ENCODE results near the gene BAK1. TPM values are rescaled to one million over a fixed set of nuclear protein-coding genes. Genes with fewer than 3 reads are reported as not detected.
"Not testable (repeated sequence)": the region's sequence is repeated elsewhere in the genome, so short reads cannot be mapped to it uniquely, and the experiment has no call there.

The BAK1 gene
- total RNA-seq, 1 experiment from 2014 or later, result 40.0 TPM

DNA sequence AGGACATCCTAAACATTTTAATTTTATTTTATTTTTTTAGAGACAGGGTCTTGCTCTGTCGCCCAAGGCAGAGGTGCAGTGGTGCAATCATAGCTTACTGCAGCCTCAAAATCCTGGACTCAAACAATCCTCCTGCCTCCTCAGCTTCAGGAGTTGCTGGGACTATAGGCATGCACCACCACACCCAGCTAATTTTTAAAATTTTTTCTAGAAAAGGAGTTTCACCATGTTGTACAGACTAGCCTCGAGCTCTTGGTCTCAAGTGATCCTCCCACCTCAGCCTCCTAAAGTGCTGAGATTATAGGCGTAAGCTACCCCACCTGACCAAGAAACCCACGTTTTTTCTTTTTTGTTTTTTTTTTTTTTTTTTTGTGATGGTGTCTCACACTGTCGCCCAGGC lies 33.3 kb downstream of the BAK1 start:
- Histone ChIP-seq H2BK12ac (ENCODE audit: insufficient read length, low read depth, low read length) (no peak overlapping the region), H3K9ac (ENCODE audit: extremely low read depth, insufficient read length, low read length) (no peak overlapping the region), H3K23me2 (ENCODE audit: insufficient read length, low read depth, low read length, poor library complexity, severe bottlenecking) (no peaks in the 10 kb centered on the region), H3K79me1 (ENCODE audit: insufficient read depth, low read depth, low read length, poor library complexity, severe bottlenecking) (no peaks in the 10 kb centered on the region), H3K9me3 (ENCODE audit: control insufficient read depth, low read depth, low read length) (no peaks in the 10 kb centered on the region), H4K20me1 (ENCODE audit: control insufficient read depth, insufficient read depth, insufficient read length) (no peaks in the 10 kb centered on the region), H3K56ac (ENCODE audit: insufficient read length, low read depth, low read length) (no peak overlapping the region), H3K18ac (ENCODE audit: insufficient read length, low read depth, low read length) (no peak overlapping the region), H3K79me2 (ENCODE audit: insufficient read depth, low read length) (no peaks in the 10 kb centered on the region), H2AFZ (ENCODE audit: low read length) (no peak overlapping the region), H3K4me1 (ENCODE audit: insufficient read depth, low read length) (no peaks in the 10 kb centered on the region), H3K14ac (ENCODE audit: insufficient read depth, low read length) (no peak overlapping the region), H3K4ac (ENCODE audit: low read depth, low read length) (no peak overlapping the region), H2BK120ac (ENCODE audit: low read depth, low read length, poor library complexity, severe bottlenecking) (no peak overlapping the region), H2BK20ac (ENCODE audit: low read depth, low read length, poor library complexity, severe bottlenecking) (no peak overlapping the region), H4K5ac (ENCODE audit: insufficient read length, low read depth, low read length) (no peak overlapping the region), H3K27me3 (ENCODE audit: insufficient read depth, low read length) (no peaks in the 10 kb centered on the region), H3T11ph (ENCODE audit: low read length) (no peak overlapping the region), H4K91ac (ENCODE audit: insufficient read length, low read depth, low read length) (no peak overlapping the region), H2BK15ac (ENCODE audit: low read depth, low read length) (no peak overlapping the region), H2BK5ac (ENCODE audit: insufficient read length, low read length) (no peak overlapping the region), H3K23ac (ENCODE audit: insufficient read length, low read depth, low read length) (no peak overlapping the region), H4K8ac (replicated peaks; ENCODE audit: insufficient read length, low read depth, low read length) (no peak overlapping the region), H2AK5ac (ENCODE audit: insufficient read length, low read length) (no peak overlapping the region), H3K27ac (ENCODE audit: insufficient read length, low read depth, low read length) (no peak overlapping the region), H3K4me2 (ENCODE audit: insufficient read depth, insufficient read length, low read length) (no peak overlapping the region)
- no peaks in the 10 kb centered on the region for H3K9me3 Mint-ChIP-seq
- no peak overlapping the region for H3K4me3 Mint-ChIP-seq
- H3K27me3 Mint-ChIP-seq (ENCODE audit: low read depth), result no peaks in the 10 kb centered on the region; the same call in 1 of the 2 replicates
- H3K27ac Mint-ChIP-seq, result no peak overlapping the region
- no CpG with 5 or more reads among the region's 5 CpGs for WGBS (ENCODE audit: extremely low coverage, insufficient read length, low lambda C conversion rate)
- H3K36me3 Mint-ChIP-seq (ENCODE audit: insufficient read depth in 1 of 3, low read depth in 3 of 3), result no peaks in the 10 kb centered on the region
- peaks cover 5 to 16% of the 10 kb centered on the region in 2 experiments for H3K4me1 Mint-ChIP-seq
- DNase-seq, result no peak
- TF ChIP-seq, protein P1, sequence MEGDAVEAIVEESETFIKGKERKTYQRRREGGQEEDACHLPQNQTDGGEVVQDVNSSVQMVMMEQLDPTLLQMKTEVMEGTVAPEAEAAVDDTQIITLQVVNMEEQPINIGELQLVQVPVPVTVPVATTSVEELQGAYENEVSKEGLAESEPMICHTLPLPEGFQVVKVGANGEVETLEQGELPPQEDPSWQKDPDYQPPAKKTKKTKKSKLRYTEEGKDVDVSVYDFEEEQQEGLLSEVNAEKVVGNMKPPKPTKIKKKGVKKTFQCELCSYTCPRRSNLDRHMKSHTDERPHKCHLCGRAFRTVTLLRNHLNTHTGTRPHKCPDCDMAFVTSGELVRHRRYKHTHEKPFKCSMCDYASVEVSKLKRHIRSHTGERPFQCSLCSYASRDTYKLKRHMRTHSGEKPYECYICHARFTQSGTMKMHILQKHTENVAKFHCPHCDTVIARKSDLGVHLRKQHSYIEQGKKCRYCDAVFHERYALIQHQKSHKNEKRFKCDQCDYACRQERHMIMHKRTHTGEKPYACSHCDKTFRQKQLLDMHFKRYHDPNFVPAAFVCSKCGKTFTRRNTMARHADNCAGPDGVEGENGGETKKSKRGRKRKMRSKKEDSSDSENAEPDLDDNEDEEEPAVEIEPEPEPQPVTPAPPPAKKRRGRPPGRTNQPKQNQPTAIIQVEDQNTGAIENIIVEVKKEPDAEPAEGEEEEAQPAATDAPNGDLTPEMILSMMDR (conservative IDR thresholded peaks at IDR 0.05), result no peak

DNA sequence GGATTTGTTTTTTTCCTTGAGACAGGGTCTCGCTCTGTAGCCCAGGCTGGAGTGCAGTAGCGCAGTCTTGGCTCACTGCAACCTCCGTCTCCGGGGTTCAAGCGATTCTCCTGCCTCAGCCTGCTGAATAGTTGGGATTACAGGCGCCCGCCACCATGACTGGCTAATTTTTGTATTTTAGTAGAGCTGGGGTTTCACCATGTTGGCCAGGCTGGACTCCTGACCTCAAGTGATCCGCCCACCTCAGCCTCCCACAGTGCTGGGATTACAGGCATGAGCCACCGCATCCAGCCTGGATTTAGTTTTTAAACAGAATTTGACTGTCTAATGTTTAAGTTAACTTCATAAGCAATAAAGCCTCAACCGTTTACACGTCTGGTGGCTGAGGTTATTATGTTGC lies 34.8 kb downstream of the BAK1 start:
- H4K91ac ChIP-seq (ENCODE audit: insufficient read length, low read depth, low read length); H3K18ac ChIP-seq (ENCODE audit: insufficient read length, low read depth, low read length); H2BK15ac ChIP-seq (ENCODE audit: low read depth, low read length); H3K9ac ChIP-seq (ENCODE audit: extremely low read depth, insufficient read length, low read length); H2BK5ac ChIP-seq (ENCODE audit: insufficient read length, low read length); H3K27me3 Mint-ChIP-seq (ENCODE audit: low read depth); H3K4me1 ChIP-seq (ENCODE audit: insufficient read depth, low read length); H3K4ac ChIP-seq (ENCODE audit: low read depth, low read length); H2AK5ac ChIP-seq (ENCODE audit: insufficient read length, low read length); H2AFZ ChIP-seq (ENCODE audit: low read length); H4K20me1 ChIP-seq (ENCODE audit: control insufficient read depth, insufficient read depth, insufficient read length); H3K56ac ChIP-seq (ENCODE audit: insufficient read length, low read depth, low read length); H3K23me2 ChIP-seq (ENCODE audit: insufficient read length, low read depth, low read length, poor library complexity, severe bottlenecking); H3K14ac ChIP-seq (ENCODE audit: insufficient read depth, low read length); H3K9me3 Mint-ChIP-seq; H3K9me3 ChIP-seq (ENCODE audit: control insufficient read depth, low read depth, low read length); H3K27me3 ChIP-seq (ENCODE audit: insufficient read depth, low read length); H3K4me3 Mint-ChIP-seq; H3K27ac ChIP-seq (ENCODE audit: insufficient read length, low read depth, low read length); H3K79me1 ChIP-seq (ENCODE audit: insufficient read depth, low read depth, low read length, poor library complexity, severe bottlenecking); H4K8ac ChIP-seq (replicated peaks; ENCODE audit: insufficient read length, low read depth, low read length); H3K4me2 ChIP-seq (ENCODE audit: insufficient read depth, insufficient read length, low read length); H3T11ph ChIP-seq (ENCODE audit: low read length); H2BK120ac ChIP-seq (ENCODE audit: low read depth, low read length, poor library complexity, severe bottlenecking); H3K36me3 Mint-ChIP-seq (ENCODE audit: insufficient read depth in 1 of 3, low read depth in 3 of 3); H2BK20ac ChIP-seq (ENCODE audit: low read depth, low read length, poor library complexity, severe bottlenecking); H3K27ac Mint-ChIP-seq; H3K79me2 ChIP-seq (ENCODE audit: insufficient read depth, low read length); H2BK12ac ChIP-seq (ENCODE audit: insufficient read length, low read depth, low read length); H4K5ac ChIP-seq (ENCODE audit: insufficient read length, low read depth, low read length); DNase-seq; H3K23ac ChIP-seq (ENCODE audit: insufficient read length, low read depth, low read length): not testable (repeated sequence)
- peaks cover 5 to 13% of the 10 kb centered on the region in 2 experiments; a peak in 3 of 4 replicates for H3K4me1 Mint-ChIP-seq
- no CpG with 5 or more reads among the region's 11 CpGs for WGBS (ENCODE audit: extremely low coverage, insufficient read length, low lambda C conversion rate)
